NCI-H1105 (cell line): Measurements from ENCODE around the gene SEMA3D.

ENCODE experiments used
- DNase-seq: peaks from one replicate; lab custom pipeline; 2025; lab: John Stamatoyannopoulos, UW

SEMA3D gene

GRCh38 chr7:85186521-85187241 is at the start of gene SEMA3D:
Gene SEMA3D (minus strand): TSS chr7:85187056. CDS start chr7:85121891, 65,165 bp downstream.
- DNase-seq = peak; percentile 75

- no peak for DNase-seq
Observed at GRCh38 chr7:85234730-85235129, 47.9 kb upstream of the SEMA3D start.

GRCh38 chr7:85232068-85232467 is 45.2 kb upstream of the SEMA3D start:
- DNase-seq = no peak

GRCh38 chr7:85230623-85231022 is 43.8 kb upstream of the SEMA3D start:
- DNase-seq = no peak

- no peak for DNase-seq
Observed at GRCh38 chr7:85229544-85229943, 42.7 kb upstream of the SEMA3D start.

GRCh38 chr7:85226361-85227085 is 39.7 kb upstream of the SEMA3D start:
- DNase-seq = no peak

GRCh38 chr7:85224171-85224570 is 37.3 kb upstream of the SEMA3D start:
- DNase-seq = no peak

GRCh38 chr7:85222522-85222921 is 35.7 kb upstream of the SEMA3D start:
- DNase-seq = no peak

GRCh38 chr7:85221796-85222195 is 34.9 kb upstream of the SEMA3D start:
- DNase-seq = no peak

GRCh38 chr7:85220651-85221050 is 33.8 kb upstream of the SEMA3D start:
- DNase-seq = no peak

- no peak for DNase-seq
Observed at GRCh38 chr7:85220023-85220422, 33.2 kb upstream of the SEMA3D start.

- DNase-seq = no peak
Observed at GRCh38 chr7:85217085-85217484, 30.2 kb upstream of the SEMA3D start.

GRCh38 chr7:85215098-85215497 is 28.2 kb upstream of the SEMA3D start:
- DNase-seq = no peak

- no peak for DNase-seq
Observed at GRCh38 chr7:85213500-85213899, 26.6 kb upstream of the SEMA3D start.

GRCh38 chr7:85205754-85206153 is 18.9 kb upstream of the SEMA3D start:
- DNase-seq = no peak

- no peak for DNase-seq
Observed at GRCh38 chr7:85204496-85204895, 17.6 kb upstream of the SEMA3D start.

GRCh38 chr7:85204061-85204460 is 17.2 kb upstream of the SEMA3D start:
- DNase-seq = no peak

- no peak for DNase-seq
Observed at GRCh38 chr7:85201209-85201608, 14.4 kb upstream of the SEMA3D start.

GRCh38 chr7:85196696-85197095 is 9.8 kb upstream of the SEMA3D start:
- no peak for DNase-seq

GRCh38 chr7:85191383-85191782 is 4.5 kb upstream of the SEMA3D start:
- no peak for DNase-seq

- DNase-seq = peak; percentile 13
Observed at GRCh38 chr7:85186083-85186520, 754 bp downstream of the SEMA3D start.

- peak; percentile 31 for DNase-seq
Observed at GRCh38 chr7:85185424-85186082, 1.3 kb downstream of the SEMA3D start.
